Liver (tissue), 3 donors: ENCODE data around the gene RNF6.

Experiments used
- FOXA1 ChIP-seq: IDR thresholded peaks from 2 replicates; pipeline ENCODE4 v1.6.1; 2016; ENCODE audit warnings: antibody characterized with exemption
- FOXA2 ChIP-seq: IDR thresholded peaks from 2 replicates; pipeline ENCODE4 v1.6.1; 2016; ENCODE audit warnings: antibody characterized with exemption
- HNF4G ChIP-seq: IDR thresholded peaks from 2 replicates; pipeline ENCODE4 v1.6.1; 2016; ENCODE audit warnings: antibody characterized with exemption
- RXRA ChIP-seq, 2 donors: IDR thresholded peaks; 2 replicates each; pipeline ENCODE4 v1.6.1; 2017 to 2018; ENCODE audit warnings: antibody characterized with exemption in 2 of 2, mild to moderate bottlenecking in 1 of 2
- TAF1 ChIP-seq: conservative IDR thresholded peaks from 2 replicates; pipeline ENCODE4 v1.6.1; 2016; ENCODE audit warnings: antibody characterized with exemption, mild to moderate bottlenecking
- YY1 ChIP-seq: IDR thresholded peaks from 2 replicates; pipeline ENCODE4 v1.6.1; 2016; ENCODE audit warnings: antibody characterized with exemption, mild to moderate bottlenecking
- TF ChIP-seq, protein P1 (sequence below): fragments of 150-350 bp; IDR thresholded peaks from 2 replicates; pipeline ENCODE4 v1.5.1; 2017; ENCODE audit warnings: improper control_type of control experiment, low read depth, low read length; ENCODE audit not compliant: missing input control
- TF ChIP-seq, protein P2 (sequence below): IDR thresholded peaks from 2 replicates; pipeline ENCODE4 v1.6.1; 2016; ENCODE audit warnings: antibody characterized with exemption
- donor health status: healthy.
- donor health status: healthy.

DNA sequence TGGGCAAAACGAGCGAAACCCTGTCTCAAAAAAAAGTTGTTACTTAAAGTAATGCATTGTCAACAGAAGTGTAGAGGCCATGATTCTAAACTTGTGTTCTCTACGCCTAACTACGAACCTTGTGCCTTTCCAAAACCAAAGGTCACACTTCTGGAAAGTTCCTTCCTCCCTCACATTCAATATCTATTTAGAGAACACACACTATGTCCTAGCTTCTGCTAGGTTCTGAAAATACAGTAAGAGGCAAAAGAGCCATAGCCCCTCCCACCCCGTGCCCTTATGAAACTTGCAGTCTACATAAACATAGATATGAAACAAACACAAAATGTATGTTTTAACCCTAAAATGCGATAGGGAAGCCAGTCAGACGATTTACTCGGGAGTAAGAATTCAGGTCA, 36.4 kb downstream of the RNF6 start:
- TF ChIP-seq, protein P1, sequence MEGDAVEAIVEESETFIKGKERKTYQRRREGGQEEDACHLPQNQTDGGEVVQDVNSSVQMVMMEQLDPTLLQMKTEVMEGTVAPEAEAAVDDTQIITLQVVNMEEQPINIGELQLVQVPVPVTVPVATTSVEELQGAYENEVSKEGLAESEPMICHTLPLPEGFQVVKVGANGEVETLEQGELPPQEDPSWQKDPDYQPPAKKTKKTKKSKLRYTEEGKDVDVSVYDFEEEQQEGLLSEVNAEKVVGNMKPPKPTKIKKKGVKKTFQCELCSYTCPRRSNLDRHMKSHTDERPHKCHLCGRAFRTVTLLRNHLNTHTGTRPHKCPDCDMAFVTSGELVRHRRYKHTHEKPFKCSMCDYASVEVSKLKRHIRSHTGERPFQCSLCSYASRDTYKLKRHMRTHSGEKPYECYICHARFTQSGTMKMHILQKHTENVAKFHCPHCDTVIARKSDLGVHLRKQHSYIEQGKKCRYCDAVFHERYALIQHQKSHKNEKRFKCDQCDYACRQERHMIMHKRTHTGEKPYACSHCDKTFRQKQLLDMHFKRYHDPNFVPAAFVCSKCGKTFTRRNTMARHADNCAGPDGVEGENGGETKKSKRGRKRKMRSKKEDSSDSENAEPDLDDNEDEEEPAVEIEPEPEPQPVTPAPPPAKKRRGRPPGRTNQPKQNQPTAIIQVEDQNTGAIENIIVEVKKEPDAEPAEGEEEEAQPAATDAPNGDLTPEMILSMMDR: no peak
- TF ChIP-seq FOXA2: no peak
- no peak for TF ChIP-seq RXRA (IDR thresholded peaks at IDR 0.05)
- TF ChIP-seq, protein P2, sequence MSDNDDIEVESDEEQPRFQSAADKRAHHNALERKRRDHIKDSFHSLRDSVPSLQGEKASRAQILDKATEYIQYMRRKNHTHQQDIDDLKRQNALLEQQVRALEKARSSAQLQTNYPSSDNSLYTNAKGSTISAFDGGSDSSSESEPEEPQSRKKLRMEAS: no peak
- no peak for TF ChIP-seq YY1
- no peak for TF ChIP-seq HNF4G
- no peak for TF ChIP-seq FOXA1
- TF ChIP-seq TAF1: no peak
